Jurkat, Clone E6-1 (cell line): Measurements from ENCODE around the gene ATP9B.
"Not testable (repeated sequence)": the region's sequence is repeated elsewhere in the genome, so short reads cannot be mapped to it uniquely, and the experiment has no call there.

Experiments
- DNase-seq: peaks from one replicate; pipeline ENCODE4 v3.0.0-alpha.2; 2011; ENCODE audit warnings: low read depth, low spot score
- H3K4me3 ChIP-seq: 2 replicates; pipeline ENCODE4 v1.5.1; 2011; ENCODE audit warnings: mild to moderate bottlenecking, low read length, control low read depth, moderate library complexity

ATP9B gene

GRCh38 chr18:79068341-79068936 lies 755 bp upstream of the ATP9B start:
- no peak for DNase-seq
- H3K4me3 ChIP-seq: peak overlapping the region; percentile 57

GRCh38 chr18:79069717-79070151 lies 540 bp downstream of the ATP9B start:
- DNase-seq: no peak
- H3K4me3 ChIP-seq: peak overlapping the region; percentile 86

GRCh38 chr18:79070486-79070885 lies 1.3 kb downstream of the ATP9B start:
- DNase-seq: no peak
- H3K4me3 ChIP-seq: peak overlapping the region; percentile 86

GRCh38 chr18:79071037-79071436 lies 1.8 kb downstream of the ATP9B start:
- no peak for DNase-seq
- H3K4me3 ChIP-seq: no peak overlapping the region

GRCh38 chr18:79071503-79072210 lies 2.5 kb downstream of the ATP9B start:
- DNase-seq: no peak
- no peak overlapping the region for H3K4me3 ChIP-seq

- not testable (repeated sequence) for DNase-seq, H3K4me3 ChIP-seq
These were observed 3.5 kb downstream of the ATP9B start for GRCh38 chr18:79072655-79073054.

- no peak overlapping the region for H3K4me3 ChIP-seq
- DNase-seq: no peak
These were observed 8.0 kb downstream of the ATP9B start for GRCh38 chr18:79077181-79077580.

- not testable (repeated sequence) for H3K4me3 ChIP-seq, DNase-seq
These were observed 9.6 kb downstream of the ATP9B start for GRCh38 chr18:79078791-79079190.

GRCh38 chr18:79092874-79093273 lies 23.7 kb downstream of the ATP9B start:
- no peak for DNase-seq
- H3K4me3 ChIP-seq: no peak overlapping the region

- no peak overlapping the region for H3K4me3 ChIP-seq
- no peak for DNase-seq
These were observed 24.8 kb downstream of the ATP9B start for GRCh38 chr18:79093986-79094385.

GRCh38 chr18:79095216-79095615 lies 26.0 kb downstream of the ATP9B start:
- no peak for DNase-seq
- no peak overlapping the region for H3K4me3 ChIP-seq

- no peak overlapping the region for H3K4me3 ChIP-seq
- no peak for DNase-seq
These were observed 31.8 kb downstream of the ATP9B start for GRCh38 chr18:79100944-79101343.

- no peak for DNase-seq
These were observed 33.7 kb downstream of the ATP9B start for GRCh38 chr18:79102886-79103285.

GRCh38 chr18:79104137-79104536 lies 34.9 kb downstream of the ATP9B start:
- H3K4me3 ChIP-seq: no peak overlapping the region
- DNase-seq: no peak

More at GRCh38 chr18:79102886-79103285, 33.7 kb downstream of the ATP9B start:
- H3K4me3 ChIP-seq: no peak overlapping the region

- no peak for DNase-seq
- no peak overlapping the region for H3K4me3 ChIP-seq
These were observed 36.3 kb downstream of the ATP9B start for GRCh38 chr18:79105455-79105854.

- no peak overlapping the region for H3K4me3 ChIP-seq
- DNase-seq: no peak
These were observed 36.9 kb downstream of the ATP9B start for GRCh38 chr18:79106084-79106483.

GRCh38 chr18:79107886-79108285 lies 38.7 kb downstream of the ATP9B start:
- no peak for DNase-seq

GRCh38 chr18:79108549-79109215 lies 39.5 kb downstream of the ATP9B start:
- no peak for DNase-seq
- H3K4me3 ChIP-seq: no peak overlapping the region

More at GRCh38 chr18:79107886-79108285, 38.7 kb downstream of the ATP9B start:
- no peak overlapping the region for H3K4me3 ChIP-seq

- DNase-seq: no peak
- H3K4me3 ChIP-seq: no peak overlapping the region
These were observed 42.3 kb downstream of the ATP9B start for GRCh38 chr18:79111483-79111882.

- no peak for DNase-seq
- no peak overlapping the region for H3K4me3 ChIP-seq
These were observed 48.2 kb downstream of the ATP9B start for GRCh38 chr18:79117385-79117784.
